Endothelial cell of umbilical vein (primary cell): ENCODE data around the gene OSER1. TPM values are rescaled to one million over a fixed set of nuclear protein-coding genes. Genes with fewer than 3 reads are reported as not detected.

Experiments used
- BruUV-seq: library from RNA; stranded (reverse); fragments of 400-500 nt; replicated peaks from 2 replicates; lab custom pipeline; 2021; lab: Mats Ljungman, UMichigan
- CTCF ChIA-PET: fragments of 300-600, 350-600 bp; sonication (Branson Sonifier 250); formaldehyde crosslinking; loops from one replicate; lab custom pipeline; 2021; ENCODE audit warnings: antibody characterized with exemption, inconsistent platforms; lab: Charles Lee
- POLR2A ChIA-PET: fragments of 300-600, 350-600 bp; sonication (Branson Sonifier 250); formaldehyde crosslinking; loops from one replicate; lab custom pipeline; 2021; ENCODE audit warnings: antibody characterized with exemption, inconsistent platforms; lab: Charles Lee
- DNase-seq: peaks from one replicate; pipeline ENCODE4 v3.0.0-alpha.2; 2011; ENCODE audit warnings: low read depth, low spot score
- FAIRE-seq: peaks from 2 replicates; lab custom pipeline; 2011; peaks lifted over from hg19 to GRCh38; lab: Jason Lieb, UNC
- H2AFZ ChIP-seq: 2 replicates; pipeline ENCODE4 v1.6.0; 2012; ENCODE audit warnings: low read depth, low read length, control low read depth, inconsistent platforms
- H3K27ac ChIP-seq: 2 replicates; pipeline ENCODE4 v1.5.1; 2011; ENCODE audit warnings: low read depth, mild to moderate bottlenecking, control low read depth, low read length, moderate library complexity; ENCODE audit not compliant: insufficient read depth
- H3K27me3 ChIP-seq, 2 experiments: 2 replicates each; pipeline versions ENCODE4 v1.6.0 to v1.6.1; 2011; ENCODE audit warnings: low read length in 2 of 2, mixed read lengths in 1 of 2; ENCODE audit not compliant: control insufficient read depth in 2 of 2, insufficient read depth in 2 of 2
- H3K36me3 ChIP-seq, 2 experiments: 2 replicates in 1 of 2; 3 replicates in 1 of 2; pipeline ENCODE4 v1.5.1; 2011; ENCODE audit warnings: low read length in 2 of 2, mild to moderate bottlenecking in 1 of 2, moderate library complexity in 1 of 2; ENCODE audit not compliant: control insufficient read depth in 2 of 2, insufficient read depth in 2 of 2; ENCODE audit errors: extremely low read depth in 1 of 2
- H3K4me1 ChIP-seq: 3 replicates; pipeline ENCODE4 v1.5.1; 2011; ENCODE audit warnings: mild to moderate bottlenecking, low read length; ENCODE audit not compliant: control insufficient read depth, insufficient read depth; ENCODE audit errors: extremely low read depth
- H3K4me2 ChIP-seq: 2 replicates; pipeline ENCODE4 v1.6.1; 2011; ENCODE audit warnings: low read length, control low read depth, mixed read lengths; ENCODE audit not compliant: insufficient read depth
- H3K4me3 ChIP-seq, 3 experiments: fragments of 200-600 bp in 1 of 3; sonication (generic), shearing (Covaris generic) in 1 of 3; replicated peaks in 1 of 3; 2 replicates each; pipeline ENCODE4 v1.5.1; 2011 to 2016; ENCODE audit warnings: control low read depth in 3 of 3, low read length in 3 of 3, mild to moderate bottlenecking in 2 of 3, inconsistent platforms in 1 of 3, low read depth in 1 of 3, moderate library complexity in 1 of 3; ENCODE audit not compliant: insufficient read depth in 1 of 3
- H3K79me2 ChIP-seq: 2 replicates; pipeline ENCODE4 v1.6.0; 2012; ENCODE audit warnings: low read length, inconsistent platforms; ENCODE audit not compliant: control insufficient read depth, insufficient read depth
- H3K9ac ChIP-seq: replicated peaks from 2 replicates; pipeline ENCODE3; 2011; ENCODE audit warnings: low read length, control low read depth; ENCODE audit not compliant: insufficient read depth; ENCODE audit errors: extremely low read depth
- H3K9me1 ChIP-seq: replicated peaks from 3 replicates; pipeline ENCODE4 v1.6.0; 2011; ENCODE audit warnings: mild to moderate bottlenecking, low read length; ENCODE audit not compliant: control insufficient read depth, insufficient read depth; ENCODE audit errors: extremely low read depth
- H3K9me3 ChIP-seq: replicated peaks from 2 replicates; pipeline ENCODE4 v1.5.1; 2012; ENCODE audit warnings: low read length, inconsistent platforms; ENCODE audit not compliant: control insufficient read depth, insufficient read depth
- H4K20me1 ChIP-seq: replicated peaks from 2 replicates; pipeline ENCODE3; 2011; ENCODE audit warnings: mild to moderate bottlenecking, low read length; ENCODE audit not compliant: control insufficient read depth, insufficient read depth; ENCODE audit errors: extremely low read depth
- CTCF ChIP-seq, 2 donors: IDR thresholded peaks; 1 replicate in 1 of 2; 2 replicates in 1 of 2; pipeline ENCODE4 v1.5.1; 2011; ENCODE audit warnings: low read length in 2 of 2, mild to moderate bottlenecking in 2 of 2, moderate library complexity in 2 of 2, control low read depth in 1 of 2, inconsistent platforms in 1 of 2, low read depth in 1 of 2; ENCODE audit not compliant: insufficient read depth in 1 of 2; ENCODE audit errors: extremely low read depth in 1 of 2
- EZH2 ChIP-seq: IDR thresholded peaks from 2 replicates; pipeline ENCODE4 v1.6.1; 2012; ENCODE audit warnings: borderline replicate concordance, low read depth, mild to moderate bottlenecking, moderate library complexity, low read length, inconsistent platforms; ENCODE audit not compliant: severe bottlenecking
- FOS ChIP-seq: IDR thresholded peaks from 2 replicates; pipeline ENCODE4 v1.6.1; 2011; ENCODE audit warnings: mild to moderate bottlenecking, low read length, moderate library complexity, borderline replicate concordance; ENCODE audit not compliant: insufficient read depth
- JUN ChIP-seq: IDR thresholded peaks from 2 replicates; pipeline ENCODE4 v1.6.1; 2011; ENCODE audit warnings: borderline replicate concordance, low read depth; ENCODE audit not compliant: insufficient read length, insufficient read depth
- MAX ChIP-seq: IDR thresholded peaks from 2 replicates; pipeline ENCODE4 v1.6.1; 2011; ENCODE audit not compliant: insufficient read depth, insufficient read length
- MYC ChIP-seq: IDR thresholded peaks from one replicate; pipeline ENCODE4 v1.6.1; 2011; ENCODE audit warnings: mild to moderate bottlenecking, low read depth, low read length
- POLR2A ChIP-seq: IDR thresholded peaks from 2 replicates; pipeline ENCODE4 v1.6.1; 2012; ENCODE audit warnings: low read depth, mild to moderate bottlenecking, control low read depth, low read length
- dilution Hi-C: fragments of 300-500 bp; cut with MboI; formaldehyde crosslinking; loops from one replicate; pipeline ENCODE4 v1.15.0; 2019; ENCODE audit warnings: low sequenced_read_pairs; ENCODE audit not compliant: extremely low pct_ligation_motif_present
- intact Hi-C: fragments of 100-400 bp; cut with micrococcal nuclease; formaldehyde crosslinking; loops from one replicate; pipeline ENCODE4 v1.10.0; 2022
- polyA plus RNA-seq, 4 experiments: library from polyadenylated mRNA; depleted of rRNA in 3 of 4; stranded (reverse) in 3 of 4; unstranded in 1 of 4; fragments of >200 nt; gene quantifications; 2 replicates each; pipeline versions ENCODE4 v1.2.1 to v1.2.3, GENCODE V29; 2011 to 2012; ENCODE audit warnings: missing spikeins in 1 of 4
- total RNA-seq: library from RNA; stranded (reverse); gene quantifications from 2 replicates; pipeline ENCODE4 v1.2.3, GENCODE V29; 2021

The OSER1 gene
- total and polyA plus RNA-seq, 2 donors (not counting 3 experiments of a cell fraction or from before 2014, with no cell fraction given) = 30.8 to 36.0 TPM

DNA sequence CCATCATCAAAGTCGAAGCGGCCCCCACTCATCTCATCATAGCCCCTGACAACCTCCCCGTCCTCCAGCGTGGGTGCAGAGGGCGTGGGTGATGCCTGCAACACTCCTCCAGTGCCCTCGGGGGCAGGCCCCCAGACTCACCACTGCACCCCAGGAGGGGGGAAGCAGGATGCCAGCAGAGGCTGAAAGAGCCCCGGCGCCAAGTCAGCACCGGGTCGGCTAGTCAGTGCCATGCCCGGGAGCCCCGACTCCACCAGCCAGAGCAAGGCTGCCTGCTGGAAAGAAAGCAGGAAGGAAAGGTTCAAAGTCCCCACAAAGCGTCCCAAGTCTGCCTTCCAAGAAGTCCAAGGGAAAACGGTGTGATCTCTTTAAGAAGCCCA, 23.9 kb downstream of the OSER1 start:
- no peaks in the 10 kb centered on the region for H3K36me3 ChIP-seq
- ChIA-PET CTCF (interaction anchor here (1.7 to 7.0 kb wide), 2 partner anchors 11 to 67 kb away, joined by 5 to 423 read pairs; no protein-coding TSS in a partner anchor), POLR2A (no interaction called here)
- intact Hi-C loops (no loop called here), dilution Hi-C loops (no loop called here)
- no peak overlapping the region for H3K4me3 ChIP-seq
- H2AFZ ChIP-seq = no peak overlapping the region
- no peaks in the 10 kb centered on the region for H3K9me3 ChIP-seq
- peaks cover 3% of the 10 kb centered on the region for H3K4me1 ChIP-seq
- H3K4me2 ChIP-seq = no peak overlapping the region
- no peak for FAIRE-seq
- H3K9me1 ChIP-seq = no peaks in the 10 kb centered on the region
- BruUV-seq = no TSS peak
- DNase-seq = no peak
- peaks cover 16 to 17% of the 10 kb centered on the region in 2 experiments for H3K27me3 ChIP-seq
- TF ChIP-seq EZH2 = peak; percentile 65
- no peak for TF ChIP-seq MAX
- no peak overlapping the region for H3K9ac ChIP-seq
- H4K20me1 ChIP-seq = no peaks in the 10 kb centered on the region
- H3K79me2 ChIP-seq = no peaks in the 10 kb centered on the region
- H3K27ac ChIP-seq = no peak overlapping the region

DNA sequence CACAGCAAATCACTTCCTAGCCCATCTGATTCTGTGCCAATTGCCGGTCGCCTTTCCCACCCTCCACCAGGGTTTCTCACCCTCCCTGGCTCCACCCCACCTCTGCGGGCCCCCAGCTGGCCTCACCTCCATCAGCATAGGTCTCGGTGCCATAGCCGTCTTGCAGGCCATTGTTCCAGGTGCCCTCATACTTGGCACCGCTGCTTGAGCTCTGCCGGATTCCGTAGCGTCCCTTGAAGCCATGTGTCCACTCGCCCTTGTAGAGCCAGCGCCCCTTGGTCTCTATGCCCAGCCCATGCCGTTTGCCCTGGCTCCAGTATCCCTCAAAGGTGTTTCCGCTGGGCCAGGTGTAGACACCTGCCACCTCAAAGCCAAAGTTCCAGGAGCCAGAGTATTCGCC, 24.4 kb downstream of the OSER1 start:
- no peak for FAIRE-seq
- no peak overlapping the region for H3K4me3 ChIP-seq
- no peaks in the 10 kb centered on the region for H3K36me3 ChIP-seq
- no peaks in the 10 kb centered on the region for H3K9me1 ChIP-seq
- POLR2A ChIA-PET = no interaction called here
- intact Hi-C loops (no loop called here), dilution Hi-C loops (no loop called here)
- H4K20me1 ChIP-seq = no peaks in the 10 kb centered on the region
- peaks cover 18 to 22% of the 10 kb centered on the region in 2 experiments for H3K27me3 ChIP-seq
- no peaks in the 10 kb centered on the region for H3K9me3 ChIP-seq
- TF ChIP-seq CTCF (IDR thresholded peaks at IDR 0.05; ENCODE audit: extremely low read depth in 1 of 2, insufficient read depth in 1 of 2, low read depth in 1 of 2, low read length in 2 of 2) = no peak
- no peak for TF ChIP-seq MYC
- TF ChIP-seq EZH2 = no peak
- TF ChIP-seq POLR2A = no peak
- no peak for TF ChIP-seq FOS
- TF ChIP-seq JUN = no peak
- BruUV-seq = no TSS peak
- no peak overlapping the region for H2AFZ ChIP-seq
- no peak overlapping the region for H3K9ac ChIP-seq
- no peak for DNase-seq
- CTCF ChIA-PET = interaction anchor here (3.4 kb wide), 1 partner anchor 69 kb away, joined by 21 read pairs; no protein-coding TSS in a partner anchor
- peaks cover 3% of the 10 kb centered on the region for H3K4me1 ChIP-seq
- H3K27ac ChIP-seq = no peak overlapping the region
- no peak overlapping the region for H3K4me2 ChIP-seq
- H3K79me2 ChIP-seq = no peaks in the 10 kb centered on the region
